ENCODE results near the gene TXN2.

- TF ChIP-seq, protein P1, sequence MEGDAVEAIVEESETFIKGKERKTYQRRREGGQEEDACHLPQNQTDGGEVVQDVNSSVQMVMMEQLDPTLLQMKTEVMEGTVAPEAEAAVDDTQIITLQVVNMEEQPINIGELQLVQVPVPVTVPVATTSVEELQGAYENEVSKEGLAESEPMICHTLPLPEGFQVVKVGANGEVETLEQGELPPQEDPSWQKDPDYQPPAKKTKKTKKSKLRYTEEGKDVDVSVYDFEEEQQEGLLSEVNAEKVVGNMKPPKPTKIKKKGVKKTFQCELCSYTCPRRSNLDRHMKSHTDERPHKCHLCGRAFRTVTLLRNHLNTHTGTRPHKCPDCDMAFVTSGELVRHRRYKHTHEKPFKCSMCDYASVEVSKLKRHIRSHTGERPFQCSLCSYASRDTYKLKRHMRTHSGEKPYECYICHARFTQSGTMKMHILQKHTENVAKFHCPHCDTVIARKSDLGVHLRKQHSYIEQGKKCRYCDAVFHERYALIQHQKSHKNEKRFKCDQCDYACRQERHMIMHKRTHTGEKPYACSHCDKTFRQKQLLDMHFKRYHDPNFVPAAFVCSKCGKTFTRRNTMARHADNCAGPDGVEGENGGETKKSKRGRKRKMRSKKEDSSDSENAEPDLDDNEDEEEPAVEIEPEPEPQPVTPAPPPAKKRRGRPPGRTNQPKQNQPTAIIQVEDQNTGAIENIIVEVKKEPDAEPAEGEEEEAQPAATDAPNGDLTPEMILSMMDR (IDR thresholded peaks at IDR 0.05): no peak
- TF ChIP-seq POLR2A (IDR thresholded peaks at IDR 0.05): no peak
Observed at GRCh38 chr22:36430863-36431262, 50.6 kb downstream of the TXN2 start.
